Measurements from ENCODE around the gene ZNF324. TPM values are rescaled to one million over a fixed set of nuclear protein-coding genes. Genes with fewer than 3 reads are reported as not detected.

The ZNF324 gene
- total and polyA plus RNA-seq, 2 experiments from 2014 or later: 15.7 to 27.8 TPM

- Histone ChIP-seq H3K4me3 (no peak within 1 kb of the TSS), H3K36me3 (peaks cover 5% of the 10 kb centered on the region), H3K27me3 (no peaks in the 10 kb centered on the region), H3K9me3 (ENCODE audit: low read depth) (no peaks in the 10 kb centered on the region), H3K4me1 (ENCODE audit: low read depth) (no peaks in the 10 kb centered on the region), H3K27ac (no peak within 1 kb of the TSS)
- no peak for TF ChIP-seq CTCF (IDR thresholded peaks at IDR 0.05; ENCODE audit: low read depth, low read length)
- DNase-seq (ENCODE audit: low read depth in 1 of 2, low spot score in 1 of 2): no peak
Observed at GRCh38 chr19:58511353-58512208, 44.7 kb downstream of the ZNF324 start, which contains the start of gene SLC27A5. Gene SLC27A5 (minus strand): TSS chr19:58511992. CDS start chr19:58511955, 37 bp downstream.

GRCh38 chr19:58513213-58513693, 46.4 kb downstream of the ZNF324 start:
- Histone ChIP-seq H3K27ac (peak overlapping the region; percentile 63), H3K27me3 (no peaks in the 10 kb centered on the region), H3K4me1 (ENCODE audit: low read depth) (peaks cover 4% of the 10 kb centered on the region), H3K36me3 (peaks cover 13% of the 10 kb centered on the region), H3K9me3 (ENCODE audit: low read depth) (no peaks in the 10 kb centered on the region), H3K4me3 (no peak overlapping the region)
- TF ChIP-seq CTCF (IDR thresholded peaks at IDR 0.05; ENCODE audit: low read depth, low read length): no peak
- no peak for DNase-seq (ENCODE audit: low read depth in 1 of 2, low spot score in 1 of 2)

DNA sequence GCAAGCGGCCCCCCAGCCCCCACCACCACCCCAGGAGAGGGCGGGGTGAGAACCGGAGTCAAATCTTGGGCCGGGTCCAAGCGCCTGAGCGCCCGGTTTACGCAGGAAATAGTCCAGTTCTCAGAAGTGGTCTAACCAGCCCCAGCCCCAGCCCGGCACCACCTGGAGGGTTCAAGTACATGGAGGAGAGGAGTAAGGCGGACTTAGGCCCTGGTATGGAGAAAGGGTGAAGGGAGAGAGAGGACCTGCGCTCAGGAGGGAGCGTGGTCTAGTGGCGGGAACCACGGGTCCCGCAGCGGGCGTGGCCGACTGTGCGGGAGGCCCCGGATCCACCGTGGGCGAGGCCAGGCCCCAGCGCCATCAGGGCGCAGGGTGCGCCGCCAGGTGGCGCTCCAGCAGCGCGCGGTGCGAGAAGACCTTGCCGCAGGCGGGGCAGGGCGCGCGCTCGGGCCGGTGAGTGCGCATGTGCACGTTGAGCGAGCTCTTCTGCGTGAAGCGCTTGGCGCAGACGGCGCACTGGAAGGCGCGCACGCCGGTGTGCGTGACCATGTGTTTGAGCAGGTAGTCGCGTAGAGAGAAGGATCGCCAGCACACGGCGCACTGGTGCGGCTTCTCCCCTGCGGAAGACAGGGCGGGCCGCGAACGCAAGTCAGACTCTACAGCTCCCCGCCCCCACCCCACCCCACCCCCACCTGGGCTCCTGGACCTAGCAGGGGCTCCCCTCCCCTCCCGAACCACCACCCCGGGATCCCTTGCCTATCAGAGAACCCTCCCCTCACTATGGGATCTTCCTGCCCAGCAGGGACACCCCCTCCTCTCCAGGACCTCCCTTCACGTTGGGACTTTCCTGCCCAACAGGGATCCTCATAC, 47.0 kb downstream of the ZNF324 start:
- no peaks in the 10 kb centered on the region for H3K27me3 ChIP-seq
- no peaks in the 10 kb centered on the region for H3K9me3 ChIP-seq (ENCODE audit: low read depth)
- peaks cover 10% of the 10 kb centered on the region for H3K4me1 ChIP-seq (ENCODE audit: low read depth)
- peak; percentile 94 to 95 for DNase-seq (ENCODE audit: low read depth in 1 of 2, low spot score in 1 of 2)
- TF ChIP-seq CTCF (IDR thresholded peaks at IDR 0.05; ENCODE audit: low read depth, low read length): peak; percentile 88
- peaks cover 13% of the 10 kb centered on the region for H3K36me3 ChIP-seq
- H3K27ac ChIP-seq: peak overlapping the region; percentile 63
- peak overlapping the region; percentile 36 for H3K4me3 ChIP-seq

DNA sequence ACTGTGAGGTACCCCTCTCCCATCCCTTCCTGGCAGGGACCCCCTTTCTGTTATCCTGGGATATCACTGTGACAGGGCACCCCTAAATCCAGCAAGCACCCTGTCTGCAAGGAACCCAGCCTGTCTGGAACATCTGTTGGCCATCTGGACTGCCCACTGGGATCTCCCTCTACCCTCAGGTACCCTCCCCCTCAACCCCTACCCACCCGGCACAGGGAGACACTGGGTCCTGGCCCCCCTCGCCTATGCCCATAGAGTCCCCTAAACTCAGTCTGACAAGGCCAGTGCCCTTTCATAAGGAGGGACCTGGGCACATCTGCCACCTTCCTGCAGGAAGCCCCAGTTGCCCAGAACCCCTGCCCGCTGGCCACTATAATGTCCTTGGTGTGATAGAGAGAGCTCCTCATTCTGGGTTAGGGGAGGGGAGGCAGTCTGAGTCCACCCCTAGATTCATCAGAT, 47.7 kb downstream of the ZNF324 start:
- Histone ChIP-seq H3K9me3 (ENCODE audit: low read depth) (no peaks in the 10 kb centered on the region), H3K36me3 (peaks cover 13% of the 10 kb centered on the region), H3K27ac (no peak overlapping the region), H3K27me3 (no peaks in the 10 kb centered on the region), H3K4me1 (ENCODE audit: low read depth) (peaks cover 10% of the 10 kb centered on the region), H3K4me3 (peak overlapping the region; percentile 36)
- DNase-seq (ENCODE audit: low read depth in 1 of 2, low spot score in 1 of 2): no peak
- no peak for TF ChIP-seq CTCF (IDR thresholded peaks at IDR 0.05; ENCODE audit: low read depth, low read length)

DNA sequence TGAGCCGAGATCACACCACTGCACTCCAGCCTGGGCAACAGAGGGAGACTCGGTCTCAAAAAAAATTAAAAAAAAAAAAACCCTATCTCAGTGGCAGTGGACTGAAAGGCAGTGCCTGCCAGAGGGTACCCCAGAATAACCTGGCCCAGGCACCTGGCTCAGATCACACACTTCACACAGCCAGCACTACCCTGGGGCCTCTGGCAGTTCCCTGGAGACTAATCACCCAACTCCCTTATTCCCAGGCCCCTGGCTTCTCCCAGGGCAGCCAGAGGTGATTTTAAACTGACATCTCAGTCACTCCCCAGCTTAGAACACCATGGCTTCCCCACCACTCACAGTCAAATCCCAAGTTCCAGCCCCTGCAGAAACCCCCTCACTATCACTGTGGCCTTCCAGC, 48.4 kb downstream of the ZNF324 start:
- no peak for DNase-seq (ENCODE audit: low read depth in 1 of 2, low spot score in 1 of 2)
- Histone ChIP-seq H3K4me3 (no peak overlapping the region), H3K27ac (no peak overlapping the region), H3K9me3 (ENCODE audit: low read depth) (no peaks in the 10 kb centered on the region), H3K4me1 (ENCODE audit: low read depth) (peaks cover 11% of the 10 kb centered on the region), H3K36me3 (peaks cover 13% of the 10 kb centered on the region), H3K27me3 (no peaks in the 10 kb centered on the region)
- no peak for TF ChIP-seq CTCF (IDR thresholded peaks at IDR 0.05; ENCODE audit: low read depth, low read length)

Measured in cardiac muscle cell (in vitro differentiated cells and primary cell).